Prostate gland (tissue), 2 donors: ENCODE data around the gene CTDSPL2.

Experiments
- POLR2A ChIP-seq: fragments of 450-650 bp; IDR thresholded peaks from one replicate; pipeline ENCODE4 v1.6.1; 2016; ENCODE audit warnings: antibody characterized with exemption, mild to moderate bottlenecking
- TF ChIP-seq, protein P1 (sequence below), 4 experiments: fragments of 200-600 bp in 2 of 4; fragments of 450-650 bp in 2 of 4; sonication (generic) in 2 of 4; IDR thresholded peaks; 1 replicate in 3 of 4; 2 replicates in 1 of 4; pipeline ENCODE4 v1.5.1; 2016 to 2019; ENCODE audit warnings: antibody characterized with exemption in 4 of 4, mild to moderate bottlenecking in 2 of 4, moderate library complexity in 2 of 4

DNA sequence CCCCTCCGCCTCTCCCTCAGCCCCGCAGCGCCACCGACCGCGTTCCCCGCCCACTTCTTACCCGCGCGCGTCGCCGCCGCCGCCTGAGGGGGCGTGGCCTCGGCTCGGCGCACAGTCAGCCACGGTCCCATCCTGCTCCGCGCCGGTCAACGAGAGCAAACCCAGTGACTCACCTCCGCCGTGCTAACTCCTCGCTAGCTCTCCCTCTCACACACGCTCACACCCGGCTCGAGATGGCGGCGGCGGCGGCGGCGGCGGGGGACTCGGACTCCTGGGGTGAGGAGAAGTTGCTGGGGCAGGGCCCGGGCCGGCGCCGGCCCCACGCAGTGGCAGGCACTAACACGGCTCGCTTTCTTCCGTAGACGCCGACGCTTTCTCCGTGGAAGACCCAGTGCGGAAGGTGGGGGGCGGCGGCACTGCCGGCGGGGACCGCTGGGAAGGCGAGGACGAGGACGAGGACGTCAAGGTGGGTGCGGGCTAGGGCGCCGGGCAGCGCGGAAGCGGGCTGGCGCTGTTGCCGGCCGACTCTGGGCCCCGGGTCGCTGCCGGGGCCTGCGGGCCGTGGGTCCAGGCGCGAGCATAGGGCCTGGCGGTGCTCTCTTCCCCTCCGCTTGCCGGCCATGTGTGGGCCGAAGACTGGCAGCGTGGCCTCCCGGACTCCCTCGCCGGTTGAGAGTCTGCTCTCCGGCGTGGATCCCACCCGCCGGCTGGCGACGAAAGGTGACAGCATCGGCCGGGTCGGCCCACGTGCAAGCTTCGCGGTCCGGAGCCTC lies 109.7 kb downstream of the CTDSPL2 start, which contains the start of gene EIF3J:
- peak; percentile 70 for TF ChIP-seq POLR2A
- TF ChIP-seq, protein P1, sequence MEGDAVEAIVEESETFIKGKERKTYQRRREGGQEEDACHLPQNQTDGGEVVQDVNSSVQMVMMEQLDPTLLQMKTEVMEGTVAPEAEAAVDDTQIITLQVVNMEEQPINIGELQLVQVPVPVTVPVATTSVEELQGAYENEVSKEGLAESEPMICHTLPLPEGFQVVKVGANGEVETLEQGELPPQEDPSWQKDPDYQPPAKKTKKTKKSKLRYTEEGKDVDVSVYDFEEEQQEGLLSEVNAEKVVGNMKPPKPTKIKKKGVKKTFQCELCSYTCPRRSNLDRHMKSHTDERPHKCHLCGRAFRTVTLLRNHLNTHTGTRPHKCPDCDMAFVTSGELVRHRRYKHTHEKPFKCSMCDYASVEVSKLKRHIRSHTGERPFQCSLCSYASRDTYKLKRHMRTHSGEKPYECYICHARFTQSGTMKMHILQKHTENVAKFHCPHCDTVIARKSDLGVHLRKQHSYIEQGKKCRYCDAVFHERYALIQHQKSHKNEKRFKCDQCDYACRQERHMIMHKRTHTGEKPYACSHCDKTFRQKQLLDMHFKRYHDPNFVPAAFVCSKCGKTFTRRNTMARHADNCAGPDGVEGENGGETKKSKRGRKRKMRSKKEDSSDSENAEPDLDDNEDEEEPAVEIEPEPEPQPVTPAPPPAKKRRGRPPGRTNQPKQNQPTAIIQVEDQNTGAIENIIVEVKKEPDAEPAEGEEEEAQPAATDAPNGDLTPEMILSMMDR (IDR thresholded peaks at IDR 0.05): peak in 1 of 4 experiments; percentile 35
